ENCODE data around the gene FADS3.

FADS3 gene

DNA sequence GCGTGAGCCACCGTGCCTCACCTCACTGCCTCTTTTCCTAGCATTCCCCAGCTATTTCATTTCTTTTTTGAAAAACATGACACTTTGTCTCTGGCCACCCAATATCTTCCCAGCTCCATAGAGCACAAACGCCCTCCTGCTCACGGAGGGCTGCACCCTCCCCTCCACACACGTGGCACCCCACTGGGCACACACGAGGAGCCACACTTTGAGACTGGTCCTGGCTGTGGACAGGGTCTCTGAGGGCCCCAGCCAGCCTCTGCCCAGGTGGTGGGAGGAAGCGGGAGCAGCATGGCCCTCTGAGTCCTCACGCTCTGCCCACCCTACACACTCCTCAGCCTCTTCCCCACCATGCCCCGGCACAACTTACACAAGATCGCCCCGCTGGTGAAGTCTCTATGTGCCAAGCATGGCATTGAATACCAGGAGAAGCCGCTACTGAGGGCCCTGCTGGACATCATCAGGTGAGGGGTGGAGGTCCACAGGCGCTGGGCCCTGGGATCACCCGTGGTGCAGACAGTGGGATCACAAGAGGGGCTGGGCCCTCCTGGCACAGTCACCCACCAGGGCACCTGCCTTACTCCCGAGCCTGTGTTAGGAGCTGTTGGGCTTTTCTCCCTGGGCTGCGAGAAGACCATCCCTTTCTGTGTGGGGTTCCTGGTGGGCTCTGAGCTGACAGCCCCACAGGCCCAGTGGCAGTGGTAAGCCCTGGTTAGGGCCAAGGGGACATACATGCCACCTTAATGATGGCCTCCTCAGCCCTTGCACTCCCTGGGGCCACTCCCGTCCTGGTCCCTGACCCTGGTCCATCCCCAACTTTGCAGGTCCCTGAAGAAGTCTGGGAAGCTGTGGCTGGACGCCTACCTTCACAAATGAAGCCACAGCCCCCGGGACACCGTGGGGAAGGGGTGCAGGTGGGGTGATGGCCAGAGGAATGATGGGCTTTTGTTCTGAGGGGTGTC is 26.2 kb downstream of the FADS3 start:
- Histone ChIP-seq H3K36me3 (no peaks in the 10 kb centered on the region; the same call in 1 of the 2 replicates), H3K4me1 (no peaks in the 10 kb centered on the region; the same call in 1 of the 2 replicates), H3K4me3 (ENCODE audit: low read depth, low read length) (no peak overlapping the region), H3K27me3 (no peaks in the 10 kb centered on the region), H3K9me3 (no peaks in the 10 kb centered on the region)
- no peak for DNase-seq
- TF ChIP-seq, protein P1, sequence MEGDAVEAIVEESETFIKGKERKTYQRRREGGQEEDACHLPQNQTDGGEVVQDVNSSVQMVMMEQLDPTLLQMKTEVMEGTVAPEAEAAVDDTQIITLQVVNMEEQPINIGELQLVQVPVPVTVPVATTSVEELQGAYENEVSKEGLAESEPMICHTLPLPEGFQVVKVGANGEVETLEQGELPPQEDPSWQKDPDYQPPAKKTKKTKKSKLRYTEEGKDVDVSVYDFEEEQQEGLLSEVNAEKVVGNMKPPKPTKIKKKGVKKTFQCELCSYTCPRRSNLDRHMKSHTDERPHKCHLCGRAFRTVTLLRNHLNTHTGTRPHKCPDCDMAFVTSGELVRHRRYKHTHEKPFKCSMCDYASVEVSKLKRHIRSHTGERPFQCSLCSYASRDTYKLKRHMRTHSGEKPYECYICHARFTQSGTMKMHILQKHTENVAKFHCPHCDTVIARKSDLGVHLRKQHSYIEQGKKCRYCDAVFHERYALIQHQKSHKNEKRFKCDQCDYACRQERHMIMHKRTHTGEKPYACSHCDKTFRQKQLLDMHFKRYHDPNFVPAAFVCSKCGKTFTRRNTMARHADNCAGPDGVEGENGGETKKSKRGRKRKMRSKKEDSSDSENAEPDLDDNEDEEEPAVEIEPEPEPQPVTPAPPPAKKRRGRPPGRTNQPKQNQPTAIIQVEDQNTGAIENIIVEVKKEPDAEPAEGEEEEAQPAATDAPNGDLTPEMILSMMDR (IDR thresholded peaks at IDR 0.05; ENCODE audit: low read depth, low read length), result no peak

DNA sequence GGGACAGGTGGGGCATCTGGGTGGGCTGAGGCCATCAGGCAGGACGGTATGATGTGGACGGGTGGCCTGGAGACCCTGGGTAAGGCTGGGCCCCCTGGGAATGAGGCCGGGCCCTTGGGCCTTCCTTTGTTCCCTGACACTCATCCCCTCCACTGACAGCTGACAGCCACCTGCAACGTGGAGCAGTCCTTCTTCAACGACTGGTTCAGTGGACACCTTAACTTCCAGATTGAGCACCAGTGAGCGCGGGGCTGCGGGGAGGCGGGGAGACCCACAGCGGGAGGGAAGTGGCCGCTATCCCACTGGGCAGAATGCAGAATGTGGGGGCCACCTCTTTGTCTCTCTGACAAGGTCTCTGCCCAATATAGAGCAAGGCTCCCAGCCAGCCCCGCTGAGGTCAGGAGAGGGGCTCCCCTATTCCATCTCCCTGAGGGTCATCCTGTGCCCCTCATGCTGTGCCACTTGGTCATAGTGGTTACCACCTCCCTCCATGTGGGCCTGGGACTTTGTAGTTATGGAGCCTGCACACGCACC is 27.7 kb downstream of the FADS3 start:
- no peaks in the 10 kb centered on the region; the same call in 1 of the 2 replicates for H3K36me3 ChIP-seq
- no peaks in the 10 kb centered on the region for H3K4me1 ChIP-seq
- no peaks in the 10 kb centered on the region for H3K27me3 ChIP-seq
- DNase-seq, result no peak
- H3K9me3 ChIP-seq, result no peaks in the 10 kb centered on the region
- H3K4me3 ChIP-seq (ENCODE audit: low read depth, low read length), result no peak overlapping the region
- TF ChIP-seq, protein P1 (IDR thresholded peaks at IDR 0.05; ENCODE audit: low read depth, low read length), result no peak

DNA sequence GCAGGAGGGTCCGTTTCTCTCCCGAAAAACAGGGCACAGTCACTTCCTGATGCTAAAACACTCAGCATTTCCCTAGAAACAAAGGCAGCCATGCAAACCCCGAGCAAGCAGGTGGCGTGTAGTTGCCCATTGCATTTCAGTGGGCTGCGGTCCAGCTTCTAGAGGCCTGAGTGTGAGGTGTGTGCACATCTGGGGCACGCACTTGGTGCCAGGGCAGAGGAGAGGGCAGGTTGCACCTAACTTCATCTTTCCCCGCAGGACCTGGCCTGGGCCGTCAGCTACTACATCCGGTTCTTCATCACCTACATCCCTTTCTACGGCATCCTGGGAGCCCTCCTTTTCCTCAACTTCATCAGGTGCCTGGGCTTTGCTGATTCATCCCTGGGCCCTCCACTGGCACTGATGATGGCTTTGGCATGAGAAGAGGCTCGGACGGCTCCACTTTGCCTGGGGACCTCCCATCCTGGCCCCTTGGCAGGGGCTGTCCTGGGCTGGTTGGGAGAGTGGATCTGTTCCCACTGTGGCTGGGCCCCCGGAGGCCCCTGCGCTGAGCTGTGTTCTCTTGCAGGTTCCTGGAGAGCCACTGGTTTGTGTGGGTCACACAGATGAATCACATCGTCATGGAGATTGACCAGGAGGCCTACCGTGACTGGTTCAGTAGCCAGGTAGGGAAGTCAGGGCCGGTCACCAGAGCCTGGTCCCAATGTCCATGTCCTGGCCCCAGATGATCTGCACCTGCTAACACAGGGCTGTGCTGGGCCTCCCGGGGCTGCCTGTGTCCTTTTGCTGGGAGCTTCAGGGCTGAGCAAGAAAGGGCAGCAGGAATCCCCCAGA is 28.4 kb downstream of the FADS3 start:
- TF ChIP-seq, protein P1 (IDR thresholded peaks at IDR 0.05; ENCODE audit: low read depth, low read length), result no peak
- Histone ChIP-seq H3K4me1 (no peaks in the 10 kb centered on the region), H3K9me3 (no peaks in the 10 kb centered on the region), H3K36me3 (no peaks in the 10 kb centered on the region; the same call in 1 of the 2 replicates), H3K27me3 (no peaks in the 10 kb centered on the region), H3K4me3 (ENCODE audit: low read depth, low read length) (no peak overlapping the region)
- DNase-seq, result no peak

DNA sequence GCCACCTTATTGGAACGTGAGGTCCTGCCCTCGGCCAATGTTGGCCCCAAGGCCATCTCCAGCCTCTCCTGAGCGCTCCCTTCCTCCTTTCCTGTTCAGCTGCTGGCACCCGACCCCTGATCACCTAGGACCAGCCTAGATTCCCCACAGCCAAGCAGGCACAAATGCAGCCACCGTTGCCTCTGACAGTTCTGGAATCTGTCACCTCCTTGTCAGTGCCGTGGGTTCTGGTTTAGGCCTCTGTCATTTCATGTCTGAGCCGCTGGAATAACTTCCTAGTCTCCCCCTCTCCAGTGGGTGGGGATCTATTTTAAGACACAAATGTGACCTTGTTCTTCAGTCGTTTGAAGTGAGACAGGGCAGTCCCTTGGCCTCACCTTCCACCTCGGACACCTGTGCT is 29.7 kb downstream of the FADS3 start:
- Histone ChIP-seq H3K9me3 (no peaks in the 10 kb centered on the region), H3K27me3 (no peaks in the 10 kb centered on the region), H3K4me1 (no peaks in the 10 kb centered on the region), H3K4me3 (ENCODE audit: low read depth, low read length) (no peak overlapping the region), H3K36me3 (no peaks in the 10 kb centered on the region; the same call in 1 of the 2 replicates)
- DNase-seq, result no peak
- TF ChIP-seq, protein P1 (IDR thresholded peaks at IDR 0.05; ENCODE audit: low read depth, low read length), result no peak

DNA sequence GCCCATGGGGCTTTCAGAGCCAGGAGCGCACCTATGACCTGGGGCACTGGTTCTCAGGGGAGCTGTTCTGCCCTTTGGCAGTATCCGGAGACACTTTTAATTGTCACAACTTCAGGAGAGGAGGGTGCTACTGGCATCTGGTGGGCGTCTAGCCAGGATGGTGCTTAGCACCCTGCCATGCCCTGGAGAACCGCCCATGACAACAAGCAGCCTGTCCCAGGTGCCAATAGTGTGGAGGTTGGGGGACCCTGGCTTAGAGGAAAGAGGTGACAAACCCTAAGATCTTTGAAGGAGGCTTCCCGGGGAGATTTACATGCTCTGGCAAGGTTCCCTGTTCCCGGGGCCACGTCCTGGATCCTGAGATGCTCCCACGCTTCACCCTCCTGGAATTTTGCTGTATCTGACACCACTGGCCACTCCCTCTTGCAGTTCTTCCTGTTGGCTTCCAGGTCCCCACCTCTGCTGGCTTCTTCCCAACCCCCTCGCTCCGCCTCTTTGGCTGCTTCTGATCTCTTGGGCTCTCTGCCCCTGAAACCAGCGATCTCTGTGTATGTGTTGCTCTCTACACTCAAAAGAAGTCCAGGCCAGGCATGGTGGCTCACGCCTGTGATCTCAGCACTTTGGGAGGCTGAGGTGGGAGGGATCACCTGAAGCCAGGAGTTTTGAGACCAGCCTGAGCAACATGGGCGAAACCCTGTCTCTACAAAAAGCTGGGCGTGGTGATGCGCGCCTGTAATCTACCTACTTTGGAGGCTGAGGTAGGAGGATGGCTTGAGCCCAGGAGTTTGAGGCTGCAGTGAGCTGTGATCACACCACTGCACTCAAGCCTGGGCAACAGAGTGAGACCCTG is 31.1 kb downstream of the FADS3 start:
- H3K4me3 ChIP-seq (ENCODE audit: low read depth, low read length), result no peak overlapping the region
- H3K36me3 ChIP-seq, result no peaks in the 10 kb centered on the region; the same call in 1 of the 2 replicates
- no peak for DNase-seq
- no peaks in the 10 kb centered on the region for H3K9me3 ChIP-seq
- H3K27me3 ChIP-seq, result no peaks in the 10 kb centered on the region
- H3K4me1 ChIP-seq, result no peaks in the 10 kb centered on the region
- TF ChIP-seq, protein P1 (IDR thresholded peaks at IDR 0.05; ENCODE audit: low read depth, low read length), result no peak

Data from BE2C (cell line).